T-cell (primary cell): Measurements from ENCODE around the gene TRIM17. TPM values are rescaled to one million over a fixed set of nuclear protein-coding genes. Genes with fewer than 3 reads are reported as not detected.

Experiments
- ATAC-seq, 4 experiments: fragments of 200-7000 bp in 3 of 4; fragments of 150-1000 bp in 1 of 4; cut with Tn5 transposase; replicated peaks in 1 of 4; 1 replicate in 3 of 4; 2 replicates in 1 of 4; pipeline ENCODE4 v1.10.0; 2021; ENCODE audit warnings: moderate library complexity in 3 of 4, mild to moderate bottlenecking in 2 of 4, moderate number of reproducible peaks in 1 of 4
- CTCF ChIA-PET, 2 donors: fragments of 300-600 bp; sonication (Branson Sonifier 250); formaldehyde crosslinking; loops; one replicate each; lab custom pipeline; 2022; ENCODE audit warnings: antibody characterized with exemption in 2 of 2; lab: Charles Lee
- POLR2A ChIA-PET, 2 donors: fragments of 300-600 bp; sonication (Branson Sonifier 250); formaldehyde crosslinking; loops; one replicate each; lab custom pipeline; 2022; ENCODE audit warnings: antibody characterized with exemption in 2 of 2; lab: Charles Lee
- DNase-seq, 35 experiments: peaks; one replicate each; pipeline versions ENCODE4 v3.0.0 to v3.0.0-alpha.2; 2013 to 2023
- H3K27ac ChIP-seq: one replicate; pipeline ENCODE4 v1.5.1; 2013; ENCODE audit warnings: low read length
- H3K27me3 ChIP-seq, 2 experiments: replicated peaks in 1 of 2; 1 replicate in 1 of 2; 2 replicates in 1 of 2; pipeline versions ENCODE4 v1.6.1 to v1.7.0; 2013; ENCODE audit warnings: low read length in 1 of 2, mixed read lengths in 1 of 2; ENCODE audit not compliant: control insufficient read depth in 2 of 2, insufficient read depth in 2 of 2; ENCODE audit errors: extremely low read depth in 1 of 2
- H3K36me3 ChIP-seq, 2 donors: 1 replicate in 1 of 2; 2 replicates in 1 of 2; pipeline versions ENCODE4 v1.6.1 to v1.7.0; 2013; ENCODE audit warnings: low read length in 1 of 2; ENCODE audit not compliant: control insufficient read depth in 2 of 2, insufficient read depth in 1 of 2; ENCODE audit errors: extremely low read depth in 1 of 2
- H3K4me1 ChIP-seq, 2 experiments: 1 replicate in 1 of 2; 2 replicates in 1 of 2; pipeline versions ENCODE4 v1.6.1 to v1.7.0; 2013; ENCODE audit warnings: low read length in 2 of 2, mixed read lengths in 1 of 2; ENCODE audit not compliant: insufficient read depth in 2 of 2, control insufficient read depth in 1 of 2; ENCODE audit errors: extremely low read depth in 1 of 2
- H3K4me3 ChIP-seq, 2 donors: 1 replicate in 1 of 2; 2 replicates in 1 of 2; pipeline versions ENCODE4 v1.5.1 to v1.7.0; 2013; ENCODE audit warnings: mild to moderate bottlenecking in 2 of 2, low read length in 1 of 2, moderate library complexity in 1 of 2; ENCODE audit not compliant: control insufficient read depth in 1 of 2; ENCODE audit errors: extremely low read depth in 1 of 2
- H3K9me3 ChIP-seq: 2 replicates; pipeline ENCODE4 v1.7.0; 2013
- H3K27ac Mint-ChIP-seq, 2 donors: one replicate each; pipeline ENCODE4 v1.8.0; 2020 to 2021; ENCODE audit warnings: mild to moderate bottlenecking in 2 of 2, mixed read lengths in 2 of 2
- H3K27me3 Mint-ChIP-seq, 2 donors: one replicate each; pipeline ENCODE4 v1.8.0; 2021 to 2022; ENCODE audit warnings: mixed read lengths in 2 of 2
- H3K36me3 Mint-ChIP-seq: one replicate; pipeline ENCODE4 v1.8.0; 2021; ENCODE audit warnings: mixed read lengths
- H3K4me1 Mint-ChIP-seq, 3 donors: one replicate each; pipeline ENCODE4 v1.8.0; 2020 to 2022; ENCODE audit warnings: mixed read lengths in 3 of 3, mild to moderate bottlenecking in 1 of 3
- H3K4me3 Mint-ChIP-seq, 3 donors: one replicate each; pipeline ENCODE4 v1.8.0; 2020 to 2022; ENCODE audit warnings: mild to moderate bottlenecking in 3 of 3, mixed read lengths in 3 of 3, moderate library complexity in 3 of 3
- H3K9me3 Mint-ChIP-seq, 3 donors: one replicate each; pipeline ENCODE4 v1.8.0; 2020 to 2022; ENCODE audit warnings: mixed read lengths in 3 of 3
- WGBS: methylation state at CpG from one replicate; pipeline ENCODE4 v1.1.5; 2013; ENCODE audit warnings: missing lambda C conversion rate; ENCODE audit not compliant: insufficient coverage; 5-methylcytosine and 5-hydroxymethylcytosine counted together
- total RNA-seq, 35 experiments: library from RNA in 6 of 35; stranded (reverse) in 6 of 35; fragments of 120-200 nt in 1 of 35; gene quantifications; one replicate each; pipeline versions ENCODE4 v1.2.1 to v1.2.4 and lab custom pipeline; 2013 to 2026

TRIM17 gene
- total RNA-seq, 5 donors from 2014 or later (not counting 1 experiment from before 2014, with no cell fraction given) = 0.90 to 4.7 (median 1.7) TPM

DNA sequence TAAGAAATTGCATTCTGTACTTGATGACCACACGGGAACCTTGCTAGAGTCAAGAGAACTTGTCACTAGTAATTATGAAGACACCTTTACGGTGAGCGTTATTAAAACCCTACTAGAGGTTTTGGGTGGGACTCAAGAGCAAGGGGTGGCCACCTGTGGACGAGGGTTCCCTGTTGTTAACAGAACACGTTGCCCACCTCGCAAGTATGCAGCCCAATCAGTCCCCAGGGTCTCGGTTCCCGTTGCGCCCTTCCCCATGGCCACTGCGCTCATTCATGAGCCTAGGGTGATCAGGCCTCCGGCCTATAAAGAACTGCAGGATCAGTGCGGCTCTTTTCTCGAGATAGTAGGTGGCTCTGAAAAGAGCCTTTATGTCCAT lies 40.3 kb upstream of the TRIM17 start:
- peaks cover 0 to 4% of the 10 kb centered on the region in 2 donors for H3K27me3 Mint-ChIP-seq
- Histone ChIP-seq H3K27me3 (peaks cover 0 to 2% of the 10 kb centered on the region in 2 experiments), H3K9me3 (no peaks in the 10 kb centered on the region), H3K4me3 (peak overlapping the region; percentile 5 to 68), H3K27ac (peak overlapping the region; percentile 93), H3K36me3 (no peaks in the 10 kb centered on the region), H3K4me1 (peaks cover 4 to 32% of the 10 kb centered on the region in 2 experiments)
- ChIA-PET CTCF (interaction anchor here (0.6 to 2.7 kb wide), 5 partner anchors 22 to 457 kb away, joined by 3 to 15 read pairs (median 5); partner anchors contain the start of gene RNF187 (in 1 of the 2)), POLR2A (interaction anchor here in 1 of 2 donors (0.6 to 0.7 kb wide), 2 partner anchors 30 to 283 kb away, joined by 3 read pairs; no protein-coding TSS in a partner anchor)
- H3K27ac Mint-ChIP-seq = peak overlapping the region; percentile 97 to 98
- WGBS = 4% methylated on average over 9 of the region's 13 CpGs
- H3K4me3 Mint-ChIP-seq = peak overlapping the region; percentile 97 to 99 (median 97)
- H3K36me3 Mint-ChIP-seq = peaks cover 8% of the 10 kb centered on the region
- ATAC-seq (peak in 2 of 4 experiments; percentile 1 to 2), DNase-seq (peak in 1 of 35 experiments; percentile 6)
- no peaks in the 10 kb centered on the region for H3K9me3 Mint-ChIP-seq
- peaks cover 38 to 46% (median 43%) of the 10 kb centered on the region in 3 donors for H3K4me1 Mint-ChIP-seq

DNA sequence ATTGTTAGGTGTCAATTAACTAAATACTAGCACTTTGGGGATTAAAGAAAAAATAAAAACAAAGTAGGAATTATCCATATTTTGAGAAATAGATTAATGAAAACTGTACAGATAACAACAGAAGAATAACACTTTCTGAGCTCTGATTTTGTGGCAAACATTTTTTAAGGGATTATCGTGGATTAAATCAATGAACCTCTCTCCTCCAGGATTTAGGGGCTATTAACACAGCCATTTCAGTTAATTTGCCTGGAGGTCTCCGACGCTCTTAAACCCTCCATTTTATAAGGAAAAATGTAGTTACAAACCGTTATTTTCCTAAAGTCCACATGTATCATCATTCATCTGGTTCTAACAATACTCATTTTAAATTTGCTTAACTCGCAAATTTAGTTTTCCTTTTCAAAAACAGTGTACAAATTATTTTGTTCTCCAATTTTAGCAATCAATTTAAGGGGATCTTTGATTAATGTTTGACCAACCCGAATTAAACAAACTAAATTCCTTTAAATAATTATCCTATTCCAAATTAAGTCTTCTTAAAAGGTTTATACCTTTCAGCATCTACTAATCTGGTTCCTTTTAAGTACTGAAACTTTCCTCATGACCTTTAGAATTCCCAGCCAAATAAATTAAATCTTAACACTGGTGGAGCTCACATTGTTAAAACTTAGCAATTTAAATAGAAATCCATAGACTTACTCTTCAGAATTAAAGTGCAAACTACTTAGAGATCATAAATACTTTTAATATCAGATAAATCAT lies 39.8 kb upstream of the TRIM17 start:
- Histone ChIP-seq H3K4me1 (peaks cover 4 to 32% of the 10 kb centered on the region in 2 experiments), H3K9me3 (no peaks in the 10 kb centered on the region), H3K36me3 (no peaks in the 10 kb centered on the region), H3K27ac (peak overlapping the region; percentile 93), H3K4me3 (peak overlapping the region in 1 of 2 donors; percentile 68), H3K27me3 (peaks cover 0 to 2% of the 10 kb centered on the region in 2 experiments)
- Mint-ChIP-seq H3K27me3 (peaks cover 0 to 4% of the 10 kb centered on the region in 2 donors), H3K36me3 (peaks cover 9% of the 10 kb centered on the region), H3K27ac (peak overlapping the region; percentile 97 to 98), H3K4me3 (peak overlapping the region; percentile 97 to 99 (median 97)), H3K4me1 (peaks cover 38 to 44% (median 43%) of the 10 kb centered on the region in 3 donors), H3K9me3 (no peaks in the 10 kb centered on the region)
- no peak for ATAC-seq
- WGBS = 100% methylated on average over 1 of the region's 6 CpGs
- no peak for DNase-seq
- POLR2A ChIA-PET = interaction anchor here in 1 of 2 donors (0.5 kb wide), 1 partner anchor 672 kb away, joined by 6 read pairs; no protein-coding TSS in a partner anchor
- CTCF ChIA-PET = interaction anchor here in 1 of 2 donors (0.6 to 2.7 kb wide), 4 partner anchors 30 to 457 kb away, joined by 3 to 15 read pairs (median 4); partner anchors contain the start of gene RNF187

DNA sequence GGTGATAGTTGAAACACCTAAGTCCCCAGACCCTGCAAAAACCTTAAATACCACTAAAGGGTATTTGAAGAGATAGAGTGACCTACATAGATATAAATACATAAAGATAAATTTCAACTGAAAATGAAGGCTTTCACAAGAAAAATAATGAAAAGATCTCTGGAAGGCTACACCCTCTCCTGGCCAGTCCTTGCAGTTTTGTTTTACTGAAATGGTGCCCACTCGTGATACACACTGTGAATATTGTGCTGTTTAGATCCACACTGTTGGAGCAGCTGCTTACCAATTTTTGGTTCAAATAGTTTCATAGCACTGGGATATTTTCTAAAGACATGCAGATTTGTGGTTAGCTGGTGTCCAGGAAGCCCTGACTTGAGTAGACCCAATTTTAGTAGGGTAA lies 39.1 kb upstream of the TRIM17 start:
- POLR2A ChIA-PET = no interaction called here

DNA sequence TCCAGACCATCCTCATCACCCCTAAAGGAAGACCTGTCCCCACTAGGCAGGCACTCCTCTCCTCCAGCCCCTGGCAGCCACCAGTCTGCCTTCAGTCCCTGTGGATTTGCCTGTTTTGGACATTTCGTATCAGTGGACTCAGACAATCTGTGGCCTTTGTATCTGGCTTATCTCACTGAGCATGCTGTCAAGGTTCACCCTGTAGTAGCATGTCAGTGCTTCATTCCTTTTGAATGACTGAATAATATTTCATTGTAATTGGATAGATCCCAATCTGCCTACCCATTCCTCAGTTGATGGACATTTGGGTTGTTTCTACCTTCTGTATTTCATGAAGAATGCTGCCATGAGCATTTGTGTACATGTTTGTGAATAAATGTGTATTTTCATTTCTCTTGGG lies 37.6 kb upstream of the TRIM17 start:
- Histone ChIP-seq H3K4me3 (no peak overlapping the region), H3K27ac (no peak overlapping the region), H3K36me3 (no peaks in the 10 kb centered on the region), H3K9me3 (no peaks in the 10 kb centered on the region), H3K27me3 (peaks cover 0 to 2% of the 10 kb centered on the region in 2 experiments), H3K4me1 (peaks cover 0 to 24% of the 10 kb centered on the region in 2 experiments)
- no peak overlapping the region for H3K4me3 Mint-ChIP-seq
- ATAC-seq (no peak), DNase-seq (no peak)
- peaks cover 32 to 38% (median 34%) of the 10 kb centered on the region in 3 donors for H3K4me1 Mint-ChIP-seq
- H3K27me3 Mint-ChIP-seq = no peaks in the 10 kb centered on the region
- H3K36me3 Mint-ChIP-seq = peaks cover 9% of the 10 kb centered on the region
- no peak overlapping the region for H3K27ac Mint-ChIP-seq
- ChIA-PET CTCF (no interaction called here), POLR2A (no interaction called here)
- WGBS = 100% methylated on average over 1 of the region's 1 CpG
- H3K9me3 Mint-ChIP-seq = no peaks in the 10 kb centered on the region

More for the DNA sequence above, 39.1 kb upstream of the TRIM17 start:
- H3K27ac Mint-ChIP-seq = no peak overlapping the region
- H3K4me3 Mint-ChIP-seq = peak overlapping the region in 1 of 3 donors; percentile 31
- Histone ChIP-seq H3K4me3 (no peak overlapping the region), H3K4me1 (peaks cover 4 to 32% of the 10 kb centered on the region in 2 experiments), H3K27me3 (peaks cover 0 to 2% of the 10 kb centered on the region in 2 experiments), H3K27ac (no peak overlapping the region), H3K36me3 (no peaks in the 10 kb centered on the region), H3K9me3 (no peaks in the 10 kb centered on the region)
- no peak for ATAC-seq
- peaks cover 9% of the 10 kb centered on the region for H3K36me3 Mint-ChIP-seq
- WGBS = no CpG with 5 or more reads among the region's 1 CpG
- CTCF ChIA-PET = interaction anchor here in 1 of 2 donors (0.6 to 1.5 kb wide), 2 partner anchors 16 to 45 kb away, joined by 4 read pairs; no protein-coding TSS in a partner anchor
- peaks cover 35 to 40% (median 38%) of the 10 kb centered on the region in 3 donors for H3K4me1 Mint-ChIP-seq
- no peak for DNase-seq
- H3K27me3 Mint-ChIP-seq = peaks cover 0 to under 1% of the 10 kb centered on the region in 2 donors
- no peaks in the 10 kb centered on the region for H3K9me3 Mint-ChIP-seq

DNA sequence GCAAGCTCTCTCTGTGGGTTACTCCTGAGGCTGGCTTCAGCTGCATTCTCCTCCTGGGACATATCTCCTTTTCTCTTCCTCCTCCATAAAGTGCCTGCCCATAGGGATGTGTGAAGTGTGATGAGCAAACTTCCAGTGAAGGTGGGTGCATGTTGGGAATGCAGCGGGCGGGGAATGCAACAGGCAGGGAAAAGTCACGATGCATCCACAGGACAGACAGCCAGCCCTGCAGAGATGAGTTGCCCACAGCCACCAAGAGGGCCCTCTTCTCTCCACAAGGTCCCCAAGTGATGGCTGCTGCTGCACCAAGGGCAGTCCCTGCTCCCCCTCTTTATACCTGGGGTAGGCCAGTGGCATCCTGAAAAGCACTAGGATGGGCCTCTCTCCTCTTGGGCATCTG lies 37.0 kb upstream of the TRIM17 start:
- CTCF ChIA-PET = no interaction called here

DNA sequence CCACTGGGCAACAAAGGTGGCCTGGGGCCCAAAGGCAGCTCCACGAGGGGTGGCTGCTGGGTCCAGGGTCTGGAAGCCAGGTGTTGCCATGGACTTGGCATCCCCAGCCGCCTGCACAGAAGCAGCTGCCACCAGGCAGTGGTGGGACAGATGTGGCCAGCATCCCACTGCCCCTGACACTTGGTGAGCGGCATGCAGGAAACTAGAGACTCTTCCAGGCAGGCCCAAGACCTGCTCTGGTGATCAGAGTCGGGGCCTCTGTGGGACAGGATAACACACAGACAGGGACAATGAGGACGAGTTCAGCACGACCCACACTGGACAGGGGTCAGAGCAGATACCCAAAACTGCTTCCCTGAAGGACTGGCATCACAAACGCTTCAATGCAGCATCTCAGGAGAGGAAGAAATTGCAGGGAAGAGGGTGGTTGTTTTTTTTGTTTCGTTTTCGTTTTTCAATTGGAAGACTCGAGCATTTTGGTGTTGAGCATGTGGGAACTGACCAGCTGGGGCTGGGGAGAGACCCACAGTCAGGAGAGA lies 36.4 kb upstream of the TRIM17 start:
- Histone ChIP-seq H3K27ac (no peak overlapping the region), H3K4me1 (peaks cover 0 to 14% of the 10 kb centered on the region in 2 experiments), H3K27me3 (peaks cover 0 to 2% of the 10 kb centered on the region in 2 experiments), H3K36me3 (no peaks in the 10 kb centered on the region), H3K4me3 (no peak overlapping the region), H3K9me3 (no peaks in the 10 kb centered on the region)
- POLR2A ChIA-PET = interaction anchor here in 1 of 2 donors (0.6 kb wide), 1 partner anchor 762 kb away, joined by 4 read pairs; no protein-coding TSS in a partner anchor
- Mint-ChIP-seq H3K9me3 (no peaks in the 10 kb centered on the region), H3K4me3 (peak overlapping the region in 1 of 3 donors; percentile 17), H3K4me1 (peaks cover 25 to 28% (median 28%) of the 10 kb centered on the region in 3 donors), H3K27me3 (no peaks in the 10 kb centered on the region), H3K27ac (no peak overlapping the region), H3K36me3 (peaks cover 9% of the 10 kb centered on the region)
- CTCF ChIA-PET = no interaction called here
- WGBS = 87% methylated on average over 10 of the region's 10 CpGs
- DNase-seq (no peak), ATAC-seq (no peak)

More for the DNA sequence above, 37.0 kb upstream of the TRIM17 start:
- no peak overlapping the region for H3K27ac Mint-ChIP-seq
- POLR2A ChIA-PET = interaction anchor here in 1 of 2 donors (0.6 kb wide), 1 partner anchor 763 kb away, joined by 4 read pairs; no protein-coding TSS in a partner anchor
- H3K36me3 Mint-ChIP-seq = peaks cover 9% of the 10 kb centered on the region
- Histone ChIP-seq H3K36me3 (no peaks in the 10 kb centered on the region), H3K27ac (no peak overlapping the region), H3K4me3 (no peak overlapping the region), H3K4me1 (peaks cover 0 to 19% of the 10 kb centered on the region in 2 experiments), H3K9me3 (no peaks in the 10 kb centered on the region), H3K27me3 (peaks cover 0 to 2% of the 10 kb centered on the region in 2 experiments)
- no peaks in the 10 kb centered on the region for H3K9me3 Mint-ChIP-seq
- no peak for DNase-seq
- H3K27me3 Mint-ChIP-seq = no peaks in the 10 kb centered on the region
- H3K4me1 Mint-ChIP-seq = peaks cover 29 to 34% (median 31%) of the 10 kb centered on the region in 3 donors
- 97% methylated on average over 3 of the region's 3 CpGs for WGBS
- no peak overlapping the region for H3K4me3 Mint-ChIP-seq
- no peak for ATAC-seq
